Activated naive CD4-positive, alpha-beta T cell treated with anti-CD3 and anti-CD28 coated beads, Interleukin-2, amount 50 U/mL, for 16 hours (primary cell): Measurements from ENCODE around the gene ADCY5.

Experiments used
- DNase-seq: peaks from one replicate; pipeline ENCODE4 v3.0.0-alpha.2; 2020

Gene ADCY5

DNA sequence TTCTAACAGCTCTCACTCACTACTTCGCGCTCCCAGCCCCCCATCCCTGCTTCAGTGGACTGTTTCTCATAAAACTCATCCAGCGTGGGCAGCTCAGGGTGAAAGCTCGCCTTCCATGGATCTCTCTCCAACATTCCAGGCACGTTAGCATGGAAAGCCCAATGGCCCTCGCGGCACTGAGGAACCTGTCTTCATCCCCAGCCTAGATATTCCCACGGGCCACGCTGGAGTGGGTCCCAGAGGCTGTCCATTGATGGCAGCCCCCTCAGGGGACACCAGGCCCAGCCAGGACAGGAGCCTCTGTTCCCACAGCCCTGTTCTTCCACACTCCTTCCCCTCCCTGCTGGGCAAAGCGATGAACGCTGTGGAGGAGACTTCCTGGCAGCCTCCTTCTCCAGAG is 126.0 kb downstream of the ADCY5 start:
- no peak for DNase-seq

DNA sequence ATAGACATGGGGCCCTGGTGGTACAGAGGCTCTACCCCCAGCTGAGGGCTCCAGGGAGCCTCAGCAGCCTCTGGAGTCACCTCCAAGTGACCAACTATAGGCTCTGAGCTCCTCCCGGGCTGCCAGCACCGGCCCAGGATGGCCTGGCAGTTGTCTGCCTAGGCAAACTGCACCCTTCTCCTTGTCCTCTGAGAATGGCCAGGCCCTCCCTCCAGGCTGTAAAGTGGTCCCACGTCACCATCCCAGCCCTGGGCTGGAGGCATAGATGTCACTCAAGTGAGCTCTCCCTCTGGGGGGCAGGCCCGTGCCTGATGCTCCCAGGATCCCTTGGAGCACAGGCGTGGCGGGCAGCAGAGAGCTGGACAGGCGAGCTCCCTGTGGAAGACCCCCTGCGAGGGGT is 127.1 kb downstream of the ADCY5 start:
- DNase-seq: no peak

GRCh38 chr3:123320221-123320620 is 128.7 kb downstream of the ADCY5 start:
- no peak for DNase-seq

DNA sequence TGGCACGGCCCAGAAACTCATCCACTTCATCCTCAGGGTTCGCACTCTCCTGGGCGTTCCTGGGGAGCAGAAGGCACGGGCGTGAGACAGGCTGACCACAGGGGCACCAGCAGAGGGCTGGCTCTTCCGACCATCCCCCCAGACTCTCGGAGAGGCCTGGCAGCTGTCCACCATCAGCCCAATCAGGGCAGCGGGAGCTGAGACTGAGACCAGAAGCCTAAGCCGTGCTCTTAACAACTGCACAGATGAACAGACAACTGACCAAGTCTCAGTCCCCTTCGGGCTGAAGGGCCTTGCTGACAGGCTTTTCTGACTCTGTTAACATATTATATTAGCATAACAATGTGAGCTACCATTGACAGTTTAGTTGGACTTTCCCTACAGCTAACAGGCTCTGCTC is 129.1 kb downstream of the ADCY5 start:
- DNase-seq: no peak

GRCh38 chr3:123318374-123318773 is 130.5 kb downstream of the ADCY5 start:
- no peak for DNase-seq

GRCh38 chr3:123317716-123318115 is 131.2 kb downstream of the ADCY5 start:
- DNase-seq: no peak

DNA sequence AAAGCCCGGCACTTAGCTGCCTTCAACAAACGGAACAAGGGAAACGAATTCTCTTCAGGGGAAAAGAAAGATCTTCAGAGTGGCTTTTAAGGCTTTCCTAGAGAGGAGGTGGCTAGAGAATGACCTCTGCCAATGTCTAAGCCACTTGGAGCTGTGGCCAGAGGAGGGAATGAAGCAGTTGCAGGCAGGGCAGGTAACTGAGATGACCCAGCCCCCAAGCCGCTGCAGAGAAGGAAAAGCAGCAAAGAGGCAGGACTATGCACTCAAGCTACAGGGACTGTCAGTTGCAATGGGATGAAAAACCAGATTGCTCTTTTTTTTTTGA is 133.7 kb downstream of the ADCY5 start:
- DNase-seq: no peak

DNA sequence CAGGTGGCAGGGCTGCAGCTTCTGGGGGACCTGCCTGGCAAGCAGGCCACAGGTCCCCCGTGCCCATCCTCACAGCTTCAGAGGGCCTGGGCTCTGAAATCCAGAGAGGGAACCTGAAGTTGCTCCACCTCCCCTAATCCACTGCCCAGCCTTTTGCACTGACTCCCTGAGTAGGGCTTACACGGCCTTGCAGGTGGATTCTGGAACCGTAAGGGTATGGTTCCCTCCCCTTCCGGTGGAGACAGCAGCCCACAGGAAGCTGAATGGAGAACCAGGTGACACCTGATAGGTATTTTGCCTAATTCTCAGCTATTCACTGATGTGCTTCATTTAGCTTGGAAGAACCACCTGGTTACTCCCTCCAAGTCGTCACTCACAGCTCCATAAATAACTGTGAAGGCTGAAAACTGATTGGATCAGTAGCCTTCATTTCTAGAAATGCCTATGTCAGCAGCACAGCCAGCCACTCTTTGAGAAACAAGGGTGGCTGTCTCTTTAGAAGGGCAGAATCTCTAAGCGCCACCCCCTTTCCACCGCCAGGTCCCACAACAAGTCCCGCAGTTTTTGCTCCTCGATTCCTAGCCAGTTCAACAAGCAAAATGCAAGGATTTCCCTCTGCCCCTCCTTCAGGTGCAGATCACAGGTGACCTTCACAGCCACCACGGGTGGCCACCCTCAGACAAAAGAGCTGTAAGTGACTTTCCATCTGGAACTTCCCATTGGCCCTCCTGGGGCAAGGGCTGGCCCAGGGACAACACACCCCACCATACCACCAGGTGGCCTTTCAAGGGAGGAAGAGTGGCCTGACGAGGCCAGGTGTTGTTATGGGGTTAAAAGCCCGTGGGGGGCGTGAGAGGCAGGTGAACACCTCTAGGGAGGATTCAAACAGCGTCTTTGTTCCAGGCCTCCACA is 134.3 kb downstream of the ADCY5 start:
- DNase-seq: no peak

DNA sequence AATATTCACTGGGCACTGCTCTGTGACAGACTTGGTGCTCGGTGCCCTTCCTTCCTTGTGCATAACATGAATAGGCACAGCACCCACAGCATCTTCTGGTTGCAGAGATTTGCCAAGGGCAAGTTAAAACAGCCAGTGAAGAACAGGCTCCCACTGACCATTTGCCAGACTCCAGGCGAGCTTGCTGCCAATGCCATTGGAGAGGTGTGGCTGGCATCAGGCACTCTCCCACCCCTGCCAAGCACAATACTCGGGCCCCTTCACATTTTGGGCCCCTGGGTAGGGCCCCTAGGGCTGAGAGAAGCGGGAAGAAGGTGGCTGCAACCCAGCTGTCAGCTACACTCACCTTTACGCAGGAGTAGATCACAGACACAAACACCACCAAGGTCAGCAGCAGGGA is 135.0 kb downstream of the ADCY5 start:
- DNase-seq: no peak

DNA sequence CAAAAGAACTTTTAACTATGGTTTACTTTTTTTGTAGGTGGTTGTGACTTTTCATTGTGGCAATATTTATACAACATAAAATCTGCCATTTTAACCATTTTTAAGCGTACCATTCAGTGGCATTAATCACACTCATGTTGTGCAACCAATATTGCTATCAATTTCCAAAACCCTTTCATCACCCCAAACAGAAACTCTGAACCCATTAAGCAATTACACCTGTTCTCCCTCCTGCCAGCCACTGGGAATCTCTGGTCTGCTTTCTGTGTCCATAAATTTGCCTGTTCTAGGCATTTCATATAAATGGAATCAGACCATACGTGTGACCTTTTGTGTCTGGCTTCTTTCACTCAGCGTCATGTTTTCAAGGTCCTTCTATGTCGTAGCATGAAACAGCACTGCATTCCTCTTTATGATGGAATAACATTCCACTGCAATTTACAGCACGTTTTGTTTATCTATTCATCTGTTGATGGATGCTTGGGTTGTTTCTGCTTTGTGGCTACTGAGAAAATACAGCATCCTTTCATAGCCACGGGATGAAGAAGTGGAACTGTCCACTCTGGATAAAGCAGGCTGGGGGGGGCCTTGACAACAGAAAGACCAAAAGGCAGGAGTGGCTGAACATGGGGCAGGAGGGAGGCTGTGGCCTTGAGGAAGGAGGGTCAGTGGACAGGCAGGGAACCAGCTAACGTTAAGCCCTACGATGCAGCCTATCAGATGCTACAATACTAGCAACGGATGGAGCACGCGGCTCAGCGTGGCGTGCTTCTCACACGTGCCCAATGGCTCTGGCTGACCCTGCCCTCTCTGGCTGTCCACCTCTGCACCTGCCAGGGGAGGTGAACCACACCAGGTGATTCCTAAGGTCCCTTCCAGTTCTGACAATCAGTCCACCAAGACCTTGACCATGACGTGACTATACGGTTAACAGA is 136.3 kb downstream of the ADCY5 start:
- no peak for DNase-seq

GRCh38 chr3:123311201-123311600 is 137.7 kb downstream of the ADCY5 start:
- DNase-seq: no peak

- no peak for DNase-seq
Observed at GRCh38 chr3:123310741-123311140, 138.1 kb downstream of the ADCY5 start.

DNA sequence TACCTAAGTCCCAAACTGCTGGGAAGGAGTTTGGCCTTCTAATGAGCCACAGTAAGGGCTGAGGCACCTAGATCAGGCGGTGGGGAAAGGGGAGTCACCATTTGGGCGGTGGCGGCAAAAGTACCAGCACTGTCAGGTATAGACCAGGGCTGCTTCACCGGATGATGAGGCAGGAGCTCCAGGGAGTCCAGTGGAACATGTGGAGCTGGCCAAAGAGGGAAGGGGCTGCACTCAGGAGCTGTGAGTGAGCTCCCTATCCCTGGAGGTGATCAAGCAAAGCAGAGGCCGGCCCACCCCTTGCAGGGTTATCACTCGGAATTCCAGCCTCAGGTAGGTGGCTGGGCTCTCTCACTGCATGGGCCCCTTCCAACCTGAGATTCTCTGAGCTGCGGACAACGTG is 138.7 kb downstream of the ADCY5 start:
- no peak for DNase-seq

DNA sequence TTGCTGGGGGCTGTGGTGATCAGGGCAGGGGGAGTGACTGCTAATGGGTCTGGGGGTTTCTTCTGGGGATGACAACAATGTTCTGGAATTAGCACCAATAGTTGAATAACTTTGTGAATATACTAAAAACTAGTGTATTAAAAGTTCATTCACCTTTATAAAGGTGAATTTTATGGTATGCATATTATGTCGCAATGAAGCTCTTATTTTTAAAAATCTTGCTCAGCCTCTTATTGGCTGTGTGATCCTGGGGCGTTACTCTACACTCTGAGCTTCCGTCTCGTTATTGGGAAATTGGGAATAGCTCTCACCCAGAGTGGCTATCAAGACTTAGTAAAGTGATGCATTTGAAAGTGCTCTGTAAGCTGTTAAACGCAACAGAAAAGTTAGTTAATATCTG is 141.8 kb downstream of the ADCY5 start:
- DNase-seq: no peak

DNA sequence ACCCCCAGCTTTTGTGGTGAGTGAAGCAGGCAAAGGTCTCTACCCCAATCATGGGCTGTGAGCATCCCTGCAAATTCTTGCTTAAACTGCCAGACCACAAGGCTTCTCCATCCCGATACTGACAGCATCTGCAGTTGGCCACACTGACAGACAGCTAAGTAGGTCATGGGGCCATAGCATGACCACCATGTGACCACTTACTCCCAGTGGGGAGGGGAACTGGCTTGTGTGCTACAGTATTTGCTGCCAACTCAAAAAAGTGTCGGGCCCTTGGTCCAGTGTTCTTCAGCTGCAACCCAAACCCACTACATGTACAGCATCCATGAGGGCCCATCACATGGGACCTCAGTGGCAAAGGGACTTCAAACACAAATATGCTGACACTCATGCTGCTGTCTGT is 143.7 kb downstream of the ADCY5 start:
- DNase-seq: no peak

- DNase-seq: no peak
Observed at GRCh38 chr3:123303976-123304560, 144.8 kb downstream of the ADCY5 start.

- DNase-seq: no peak
Observed at GRCh38 chr3:123302961-123303360, 145.9 kb downstream of the ADCY5 start.

DNA sequence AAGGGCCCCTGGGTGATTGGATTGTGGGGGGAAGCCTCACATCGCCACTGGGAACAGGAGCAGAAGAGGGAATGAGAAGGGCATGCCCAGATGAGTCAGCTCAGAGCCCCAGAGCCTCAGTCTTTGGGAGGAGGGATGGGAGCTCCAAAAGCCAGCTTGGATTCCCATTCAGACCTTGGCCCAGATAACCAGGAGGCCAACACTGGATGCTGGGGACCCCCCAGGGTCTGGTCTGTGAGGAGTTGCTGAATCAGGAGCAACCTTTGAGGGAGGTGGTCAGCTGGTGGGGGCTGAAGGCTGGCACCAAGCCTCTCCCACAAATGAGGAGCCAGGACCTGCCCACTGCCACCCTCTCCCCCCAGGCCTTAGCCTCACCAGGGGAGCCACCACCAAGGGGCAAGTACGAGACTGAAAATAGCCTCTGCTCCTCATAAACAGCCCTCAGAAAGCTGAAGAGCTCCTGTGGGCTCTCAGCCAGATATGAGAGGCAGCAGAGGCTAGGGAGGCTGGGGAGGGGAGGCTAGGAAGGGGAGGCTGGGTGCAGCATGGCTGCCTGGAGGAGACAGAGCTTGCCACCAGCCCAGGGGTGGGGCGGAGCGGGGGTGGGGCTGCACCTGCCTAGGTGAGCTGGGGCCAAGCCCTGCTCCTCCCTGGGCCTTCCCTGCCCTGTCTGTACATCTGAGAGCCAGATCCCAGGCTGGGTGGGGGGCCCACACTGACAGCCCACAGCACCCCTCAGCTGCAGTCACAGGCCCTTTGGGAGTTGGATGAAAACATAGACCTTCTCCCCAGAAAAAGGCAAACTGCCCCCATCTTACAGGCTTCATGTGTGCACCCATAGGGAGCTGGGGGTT is 147.3 kb downstream of the ADCY5 start:
- no peak for DNase-seq

DNA sequence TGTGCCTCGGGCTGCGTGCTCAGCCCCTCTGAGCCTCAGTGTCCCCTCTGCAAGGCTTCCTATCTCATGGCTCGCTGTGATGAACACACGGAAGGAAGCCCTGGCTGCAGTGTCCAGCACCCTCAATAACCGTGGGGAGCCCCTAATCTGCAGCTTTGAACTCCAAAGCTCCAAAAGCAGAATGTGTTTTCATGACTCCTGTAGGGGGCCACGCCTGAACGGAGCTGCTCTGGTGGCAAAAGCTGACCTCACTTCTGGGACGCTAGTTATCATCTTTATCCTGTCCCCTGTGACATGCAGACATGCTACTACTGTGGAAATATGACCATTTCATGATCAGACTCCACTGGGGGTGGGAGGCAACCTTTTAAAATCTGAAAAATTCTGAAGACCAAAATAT is 148.3 kb downstream of the ADCY5 start:
- no peak for DNase-seq

- no peak for DNase-seq
Observed at GRCh38 chr3:123300056-123300455, 148.8 kb downstream of the ADCY5 start.

DNA sequence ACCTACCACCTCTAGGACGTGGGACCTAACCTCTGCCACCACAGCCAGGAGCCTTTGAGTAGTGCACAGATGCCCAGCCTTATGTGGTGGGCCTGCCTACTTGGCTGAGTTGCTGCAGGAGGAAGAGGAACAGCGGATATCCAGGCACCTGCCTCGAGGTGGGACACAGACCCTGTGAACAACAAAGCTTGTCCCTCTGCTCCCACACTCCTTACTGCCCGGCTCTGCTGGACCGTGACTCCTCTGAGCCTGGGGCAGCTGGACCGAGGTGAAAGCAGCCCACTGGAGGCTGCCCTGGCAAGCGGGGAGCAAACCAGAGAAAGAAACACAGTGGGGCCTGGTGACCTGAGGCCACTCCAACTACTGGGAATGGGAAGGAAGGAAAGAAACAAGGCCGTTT is 149.3 kb downstream of the ADCY5 start:
- no peak for DNase-seq

DNA sequence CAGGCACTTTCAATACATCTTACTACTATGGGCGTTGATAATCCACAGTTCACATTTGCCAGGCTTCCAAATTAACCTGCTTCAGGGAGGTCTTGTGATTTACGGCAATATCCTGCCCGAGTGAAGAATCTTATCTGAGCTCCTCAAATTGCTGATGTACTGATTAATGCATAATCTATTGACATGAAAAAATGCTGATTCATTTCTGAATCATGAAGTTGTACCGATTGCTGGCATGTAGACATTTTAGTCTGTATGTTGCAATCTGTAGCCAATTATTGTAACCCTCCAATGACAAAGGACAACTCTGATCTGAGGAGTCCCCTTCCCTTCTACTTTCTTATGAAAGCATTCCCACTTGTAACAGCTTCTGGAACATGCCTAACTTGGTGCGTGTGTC is 150.0 kb downstream of the ADCY5 start:
- no peak for DNase-seq

- no peak for DNase-seq
Observed at GRCh38 chr3:123297627-123297899, 151.3 kb downstream of the ADCY5 start.
